Measurements from ENCODE around the gene BCL7A.
"Not testable (repeated sequence)": the region's sequence is repeated elsewhere in the genome, so short reads cannot be mapped to it uniquely, and the experiment has no call there.

The BCL7A gene

GRCh38 chr12:122049827-122050226 is 28.1 kb downstream of the BCL7A start:
- peaks cover 15% of the 10 kb centered on the region for H3K36me3 ChIP-seq (ENCODE audit: control insufficient read depth, low read depth, low read length)
- no peak overlapping the region for H3K27ac ChIP-seq (ENCODE audit: low read length)
- no peak overlapping the region for H3K4me3 ChIP-seq (ENCODE audit: low read length)
- no peak overlapping the region for H3K9ac ChIP-seq (ENCODE audit: low read length)
- H3K4me1 ChIP-seq (ENCODE audit: control insufficient read depth, low read depth, low read length), result no peaks in the 10 kb centered on the region
- H3K27me3 ChIP-seq (ENCODE audit: control insufficient read depth, insufficient read depth, low read length), result no peaks in the 10 kb centered on the region
- H3K9me3 ChIP-seq (ENCODE audit: control insufficient read depth, low read depth, low read length), result no peaks in the 10 kb centered on the region

DNA sequence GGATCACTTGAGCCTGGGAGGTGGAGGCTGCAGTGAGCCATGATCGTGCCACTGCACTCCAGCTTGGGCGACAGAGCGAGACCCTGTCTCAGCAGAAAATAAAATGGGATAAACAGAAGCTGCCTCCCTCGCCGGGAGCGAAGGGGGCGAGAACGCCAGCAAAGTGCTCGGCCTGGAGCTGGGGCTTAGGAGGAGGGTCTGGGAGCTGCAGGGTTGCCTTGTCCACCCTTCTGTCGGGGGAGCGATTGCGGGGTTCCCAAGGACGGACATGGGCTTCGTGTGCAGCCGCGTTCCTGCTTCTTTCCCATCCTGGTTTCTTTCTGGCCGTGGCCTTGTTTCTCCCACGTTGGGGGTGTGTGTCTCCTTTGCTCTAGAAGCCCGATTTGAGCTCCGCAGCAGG is 29.0 kb downstream of the BCL7A start:
- Histone ChIP-seq H3K4me3 (ENCODE audit: low read length) (no peak overlapping the region), H3K27me3 (ENCODE audit: control insufficient read depth, insufficient read depth, low read length) (no peaks in the 10 kb centered on the region), H3K27ac (ENCODE audit: low read length) (no peak overlapping the region), H3K9ac (ENCODE audit: low read length) (no peak overlapping the region), H3K9me3 (ENCODE audit: control insufficient read depth, low read depth, low read length) (no peaks in the 10 kb centered on the region), H3K4me1 (ENCODE audit: control insufficient read depth, low read depth, low read length) (no peaks in the 10 kb centered on the region), H3K36me3 (ENCODE audit: control insufficient read depth, low read depth, low read length) (peaks cover 15% of the 10 kb centered on the region)

DNA sequence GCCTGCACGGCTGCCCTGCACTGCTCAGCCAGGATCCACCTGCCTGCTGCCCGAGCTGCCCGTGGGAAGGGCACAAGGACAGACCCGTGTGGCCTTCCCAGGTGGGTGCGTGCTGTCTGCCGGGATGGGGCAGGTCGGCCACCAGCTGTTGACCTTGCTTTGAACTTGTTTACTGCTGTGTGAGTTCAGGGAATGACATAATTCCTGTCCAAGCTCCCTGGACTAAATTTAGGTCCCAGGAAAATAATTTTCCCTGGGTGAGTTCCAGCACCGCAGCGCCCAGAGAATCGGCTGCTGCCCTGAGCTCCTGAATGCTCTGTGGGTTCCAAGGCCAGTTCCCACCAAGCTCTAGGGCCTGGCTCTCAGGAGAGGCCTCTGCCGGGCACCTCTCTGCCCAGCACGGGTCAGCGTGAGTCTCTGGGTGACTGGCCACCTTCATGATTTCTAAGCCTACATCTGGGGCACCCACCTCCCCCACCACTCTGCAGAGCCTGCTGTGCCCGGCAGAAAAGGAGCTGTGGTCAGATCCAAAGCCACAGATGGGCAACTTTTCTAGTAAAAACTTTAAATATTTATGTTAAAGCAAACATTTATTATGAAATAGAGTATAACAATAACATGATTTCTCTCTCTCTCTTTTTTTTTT is 29.7 kb downstream of the BCL7A start:
- Histone ChIP-seq H3K9ac (ENCODE audit: low read length) (no peak overlapping the region), H3K4me3 (ENCODE audit: low read length) (no peak overlapping the region), H3K36me3 (ENCODE audit: control insufficient read depth, low read depth, low read length) (peaks cover 13% of the 10 kb centered on the region), H3K27me3 (ENCODE audit: control insufficient read depth, insufficient read depth, low read length) (no peaks in the 10 kb centered on the region), H3K27ac (ENCODE audit: low read length) (no peak overlapping the region), H3K4me1 (ENCODE audit: control insufficient read depth, low read depth, low read length) (no peaks in the 10 kb centered on the region), H3K9me3 (ENCODE audit: control insufficient read depth, low read depth, low read length) (no peaks in the 10 kb centered on the region)

DNA sequence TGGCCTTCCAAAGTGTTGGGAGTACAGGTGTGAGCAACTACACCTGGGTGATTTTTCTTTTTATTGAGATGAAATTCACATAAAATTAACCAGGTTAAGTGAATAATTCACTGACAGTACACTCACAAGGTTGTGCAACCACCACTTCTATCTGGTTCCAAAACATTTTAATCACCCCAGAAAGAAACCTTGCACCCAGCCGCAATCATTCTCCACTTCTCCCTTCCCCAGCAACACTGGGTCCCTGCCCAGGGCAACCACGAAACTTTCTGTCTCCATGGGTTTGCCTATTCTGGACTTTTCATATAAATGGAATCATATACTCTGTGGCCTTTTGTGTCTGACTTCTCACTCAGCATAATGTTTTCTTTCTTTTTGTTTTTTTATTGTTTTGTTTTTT is 30.6 kb downstream of the BCL7A start:
- no peak overlapping the region for H3K4me3 ChIP-seq (ENCODE audit: low read length)
- no peaks in the 10 kb centered on the region for H3K27me3 ChIP-seq (ENCODE audit: control insufficient read depth, insufficient read depth, low read length)
- peaks cover 9% of the 10 kb centered on the region for H3K36me3 ChIP-seq (ENCODE audit: control insufficient read depth, low read depth, low read length)
- no peaks in the 10 kb centered on the region for H3K9me3 ChIP-seq (ENCODE audit: control insufficient read depth, low read depth, low read length)
- H3K27ac ChIP-seq (ENCODE audit: low read length), result no peak overlapping the region
- H3K4me1 ChIP-seq (ENCODE audit: control insufficient read depth, low read depth, low read length), result no peaks in the 10 kb centered on the region
- no peak overlapping the region for H3K9ac ChIP-seq (ENCODE audit: low read length)

GRCh38 chr12:122054842-122055520 is 33.3 kb downstream of the BCL7A start:
- H3K27me3 ChIP-seq (ENCODE audit: control insufficient read depth, insufficient read depth, low read length), result no peaks in the 10 kb centered on the region
- H3K9ac ChIP-seq (ENCODE audit: low read length), result no peak overlapping the region
- no peaks in the 10 kb centered on the region for H3K9me3 ChIP-seq (ENCODE audit: control insufficient read depth, low read depth, low read length)
- peaks cover 27% of the 10 kb centered on the region for H3K36me3 ChIP-seq (ENCODE audit: control insufficient read depth, low read depth, low read length)
- no peak overlapping the region for H3K4me3 ChIP-seq (ENCODE audit: low read length)
- H3K4me1 ChIP-seq (ENCODE audit: control insufficient read depth, low read depth, low read length), result no peaks in the 10 kb centered on the region
- no peak overlapping the region for H3K27ac ChIP-seq (ENCODE audit: low read length)

DNA sequence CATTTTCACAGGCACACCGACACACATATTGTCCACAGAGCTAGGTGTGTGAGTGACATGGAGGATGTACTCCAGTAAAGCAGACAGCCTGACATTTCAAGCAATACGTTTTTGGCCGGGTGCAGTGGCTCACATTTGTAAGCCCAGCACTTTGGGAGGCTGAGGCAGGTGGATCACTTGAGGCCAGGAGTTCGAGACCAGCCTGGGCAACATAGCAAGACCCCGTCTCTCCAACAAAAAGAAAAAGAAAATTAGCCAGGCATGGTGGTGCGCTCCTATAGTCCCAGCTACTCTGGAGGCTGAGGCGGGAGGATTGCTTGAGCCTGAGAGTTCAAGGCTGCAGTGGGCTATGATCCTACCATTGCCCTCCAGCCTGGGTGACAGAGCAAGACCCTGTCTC is 34.7 kb downstream of the BCL7A start:
- not testable (repeated sequence) for H3K27ac ChIP-seq (ENCODE audit: low read length); H3K9me3 ChIP-seq (ENCODE audit: control insufficient read depth, low read depth, low read length); H3K27me3 ChIP-seq (ENCODE audit: control insufficient read depth, insufficient read depth, low read length); H3K9ac ChIP-seq (ENCODE audit: low read length); H3K4me3 ChIP-seq (ENCODE audit: low read length); H3K4me1 ChIP-seq (ENCODE audit: control insufficient read depth, low read depth, low read length)
- H3K36me3 ChIP-seq (ENCODE audit: control insufficient read depth, low read depth, low read length), result peaks cover 27% of the 10 kb centered on the region

DNA sequence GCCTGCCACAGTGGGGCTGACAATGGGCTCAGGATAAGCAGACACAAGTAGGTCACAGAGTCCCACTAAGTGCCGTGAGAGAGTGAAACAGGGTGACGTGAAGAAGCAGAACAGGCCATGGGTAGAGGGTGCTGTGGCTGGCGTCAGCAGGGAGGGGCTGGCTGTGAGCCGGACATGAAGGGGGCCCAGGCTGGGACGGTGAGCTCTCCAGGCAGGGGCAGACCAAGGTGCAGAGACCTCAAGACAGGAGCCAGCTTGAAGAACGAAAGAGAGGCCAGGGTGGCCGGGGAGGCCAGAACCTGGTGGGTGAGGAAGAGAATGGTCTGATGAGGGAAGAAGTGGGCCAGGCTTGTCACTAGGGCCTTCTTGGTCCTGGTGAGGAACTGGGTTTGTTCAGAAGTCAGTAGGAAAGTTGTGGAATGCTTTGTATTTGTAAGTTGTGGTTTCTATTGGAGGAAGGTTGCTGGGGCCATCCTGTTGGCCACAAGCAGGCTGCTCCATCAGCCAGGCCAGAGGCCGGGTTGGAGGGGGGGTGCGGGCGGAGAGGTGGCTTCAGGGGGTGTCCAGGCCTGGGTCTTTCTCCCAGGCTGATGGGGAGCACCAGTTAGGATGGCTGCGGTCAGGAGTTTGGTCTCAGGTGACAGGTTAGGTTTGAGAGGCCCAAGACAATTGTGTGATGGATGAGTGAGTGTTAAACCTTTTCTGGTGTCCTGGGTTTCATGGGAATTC is 35.5 kb downstream of the BCL7A start:
- Histone ChIP-seq H3K4me3 (ENCODE audit: low read length) (no peak overlapping the region), H3K4me1 (ENCODE audit: control insufficient read depth, low read depth, low read length) (no peaks in the 10 kb centered on the region), H3K9me3 (ENCODE audit: control insufficient read depth, low read depth, low read length) (no peaks in the 10 kb centered on the region), H3K36me3 (ENCODE audit: control insufficient read depth, low read depth, low read length) (peaks cover 27% of the 10 kb centered on the region), H3K9ac (ENCODE audit: low read length) (no peak overlapping the region), H3K27ac (ENCODE audit: low read length) (no peak overlapping the region), H3K27me3 (ENCODE audit: control insufficient read depth, insufficient read depth, low read length) (no peaks in the 10 kb centered on the region)

- Histone ChIP-seq H3K27me3 (ENCODE audit: control insufficient read depth, insufficient read depth, low read length) (no peaks in the 10 kb centered on the region), H3K27ac (ENCODE audit: low read length) (no peak overlapping the region), H3K9ac (ENCODE audit: low read length) (no peak overlapping the region), H3K9me3 (ENCODE audit: control insufficient read depth, low read depth, low read length) (no peaks in the 10 kb centered on the region), H3K36me3 (ENCODE audit: control insufficient read depth, low read depth, low read length) (peaks cover 27% of the 10 kb centered on the region), H3K4me3 (ENCODE audit: low read length) (no peak overlapping the region), H3K4me1 (ENCODE audit: control insufficient read depth, low read depth, low read length) (no peaks in the 10 kb centered on the region)
Measured at GRCh38 chr12:122057769-122058168, 36.1 kb downstream of the BCL7A start.

GRCh38 chr12:122058549-122059149 is 37.0 kb downstream of the BCL7A start:
- peaks cover 27% of the 10 kb centered on the region for H3K36me3 ChIP-seq (ENCODE audit: control insufficient read depth, low read depth, low read length)
- H3K27me3 ChIP-seq (ENCODE audit: control insufficient read depth, insufficient read depth, low read length), result no peaks in the 10 kb centered on the region

GRCh38 chr12:122059203-122059960 is 37.7 kb downstream of the BCL7A start:
- Histone ChIP-seq H3K27me3 (ENCODE audit: control insufficient read depth, insufficient read depth, low read length) (no peaks in the 10 kb centered on the region), H3K9ac (ENCODE audit: low read length) (no peak overlapping the region), H3K36me3 (ENCODE audit: control insufficient read depth, low read depth, low read length) (peaks cover 27% of the 10 kb centered on the region), H3K9me3 (ENCODE audit: control insufficient read depth, low read depth, low read length) (no peaks in the 10 kb centered on the region), H3K4me3 (ENCODE audit: low read length) (no peak overlapping the region), H3K4me1 (ENCODE audit: control insufficient read depth, low read depth, low read length) (peaks cover 12% of the 10 kb centered on the region), H3K27ac (ENCODE audit: low read length) (no peak overlapping the region)

More at GRCh38 chr12:122058549-122059149, 37.0 kb downstream of the BCL7A start:
- peaks cover 8% of the 10 kb centered on the region for H3K4me1 ChIP-seq (ENCODE audit: control insufficient read depth, low read depth, low read length)
- H3K9ac ChIP-seq (ENCODE audit: low read length), result no peak overlapping the region
- no peaks in the 10 kb centered on the region for H3K9me3 ChIP-seq (ENCODE audit: control insufficient read depth, low read depth, low read length)
- H3K27ac ChIP-seq (ENCODE audit: low read length), result no peak overlapping the region
- no peak overlapping the region for H3K4me3 ChIP-seq (ENCODE audit: low read length)

GRCh38 chr12:122060081-122060501 is 38.4 kb downstream of the BCL7A start:
- H3K9ac ChIP-seq (ENCODE audit: low read length), result no peak overlapping the region
- peaks cover 22% of the 10 kb centered on the region for H3K36me3 ChIP-seq (ENCODE audit: control insufficient read depth, low read depth, low read length)
- H3K27ac ChIP-seq (ENCODE audit: low read length), result no peak overlapping the region
- peaks cover 19% of the 10 kb centered on the region for H3K4me1 ChIP-seq (ENCODE audit: control insufficient read depth, low read depth, low read length)
- no peaks in the 10 kb centered on the region for H3K27me3 ChIP-seq (ENCODE audit: control insufficient read depth, insufficient read depth, low read length)
- no peaks in the 10 kb centered on the region for H3K9me3 ChIP-seq (ENCODE audit: control insufficient read depth, low read depth, low read length)
- no peak overlapping the region for H3K4me3 ChIP-seq (ENCODE audit: low read length)
